HG03520 (cell line): ENCODE data around the gene EMC1.
"Not testable (repeated sequence)": the region's sequence is repeated elsewhere in the genome, so short reads cannot be mapped to it uniquely, and the experiment has no call there.

ENCODE experiments used
- ATAC-seq: cut with Tn5 transposase; IDR thresholded peaks from one replicate; pipeline ENCODE4 v1.9.1; 2021; ENCODE audit warnings: mild to moderate bottlenecking, moderate library complexity; ENCODE audit not compliant: unreplicated experiment

Gene EMC1

DNA sequence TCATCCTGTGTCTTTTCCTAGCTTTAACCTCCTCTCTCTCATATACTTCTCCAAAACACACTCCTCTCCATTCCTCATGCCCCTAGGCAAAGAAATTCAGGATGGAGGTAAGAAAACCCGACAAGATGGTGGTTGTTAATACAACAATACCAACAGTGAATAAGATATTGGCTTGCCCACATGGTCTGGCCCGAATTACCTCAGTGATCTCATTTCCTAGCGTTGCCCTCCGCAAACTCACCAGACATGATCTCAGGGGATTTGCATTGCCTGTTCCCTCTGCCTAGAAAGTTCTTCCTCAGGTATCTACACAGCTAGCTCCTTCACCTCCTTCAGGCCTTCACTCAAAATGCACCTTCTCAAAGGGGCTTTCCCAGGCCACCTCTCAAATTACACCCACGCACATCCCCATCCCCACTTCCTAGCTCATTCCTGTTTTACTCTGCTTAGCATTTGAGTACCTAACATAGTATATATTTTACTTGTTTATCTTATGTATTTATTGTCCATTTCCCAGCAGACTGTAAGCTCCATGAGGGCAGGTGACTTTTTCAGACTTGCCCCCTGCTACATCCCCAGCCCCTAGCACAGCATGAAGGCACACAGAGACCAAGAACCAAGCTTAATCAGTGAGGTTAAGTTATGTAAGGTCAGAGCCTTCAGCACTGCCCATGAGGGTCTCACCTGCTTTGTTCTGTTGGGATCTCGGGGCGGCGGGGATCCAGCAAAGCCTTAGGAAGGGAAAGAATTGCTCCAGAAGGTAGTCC lies 31.1 kb downstream of the EMC1 start:
- no peak for ATAC-seq

DNA sequence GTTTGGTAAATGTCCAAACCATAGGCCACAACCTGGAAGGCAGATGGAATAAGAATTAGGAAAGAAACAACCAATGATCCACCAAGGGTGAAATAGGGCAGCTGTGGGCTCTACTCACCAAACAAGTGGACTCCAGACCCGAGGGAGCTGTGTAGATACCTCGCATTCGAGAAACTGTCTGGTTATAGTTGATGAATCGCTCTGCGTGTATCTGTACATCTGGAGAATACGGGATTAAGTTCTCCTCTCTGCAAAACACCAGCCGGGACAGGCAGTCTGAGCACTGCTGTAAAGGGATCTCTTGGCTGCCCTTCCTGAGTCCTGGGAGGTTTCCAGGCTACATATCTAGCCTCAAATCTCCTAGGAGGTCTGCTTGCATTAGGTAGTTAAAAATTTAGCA lies 31.9 kb downstream of the EMC1 start:
- ATAC-seq = no peak

DNA sequence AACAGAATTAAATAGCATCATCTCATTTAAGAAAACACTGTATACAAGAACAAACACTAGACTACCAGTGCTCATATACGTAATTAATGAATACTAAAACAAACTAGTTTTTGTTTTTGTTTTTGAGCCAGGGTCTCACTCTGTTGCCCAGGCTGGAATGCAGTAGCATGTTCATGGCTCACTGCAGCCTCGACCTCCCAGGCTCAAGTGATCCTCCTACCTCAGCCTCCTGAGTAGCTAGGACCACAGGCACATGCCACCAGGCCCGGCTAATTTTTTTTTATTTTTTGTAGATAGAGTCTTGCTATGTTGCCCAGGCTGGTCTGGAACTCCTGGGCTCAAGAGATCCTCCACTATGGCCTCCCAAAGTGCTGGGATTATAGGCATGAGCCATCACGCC lies 34.7 kb downstream of the EMC1 start:
- ATAC-seq = not testable (repeated sequence)

DNA sequence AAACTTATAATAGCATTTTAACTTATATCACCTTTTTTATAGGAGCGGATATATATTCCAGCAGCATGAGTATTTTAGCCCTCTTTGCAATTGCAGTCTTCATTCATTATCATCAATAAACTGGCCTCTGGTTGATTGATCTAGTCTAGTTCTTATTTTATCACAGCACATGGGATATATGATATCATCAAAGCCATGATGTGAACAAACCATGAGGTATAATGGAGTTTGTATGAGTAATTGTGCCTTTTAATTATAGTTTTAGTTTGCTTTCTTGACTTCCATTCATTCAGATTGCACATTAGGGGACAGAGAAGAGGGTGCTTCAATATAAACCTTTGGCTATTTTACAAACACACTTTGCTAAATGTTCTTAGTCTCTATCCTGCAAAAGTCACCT lies 37.7 kb downstream of the EMC1 start:
- no peak for ATAC-seq

DNA sequence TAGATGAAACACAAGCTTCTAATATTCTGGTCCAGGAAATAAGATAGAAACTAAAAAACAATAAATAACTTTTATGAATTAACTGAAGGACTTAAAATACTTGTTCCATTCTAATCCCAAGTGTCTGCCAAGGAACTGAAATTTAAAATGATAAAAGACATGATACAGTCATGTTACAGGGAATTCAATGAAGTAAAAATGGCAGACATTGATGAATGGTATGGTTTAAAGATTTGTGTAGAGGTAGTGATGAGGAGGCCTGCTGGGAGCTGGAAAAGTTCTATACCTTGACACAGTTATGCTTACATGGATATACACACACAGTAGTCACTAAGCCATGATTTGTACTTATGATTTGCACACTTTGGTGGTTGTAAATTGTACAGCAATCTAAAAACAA lies 39.2 kb downstream of the EMC1 start:
- ATAC-seq = no peak

DNA sequence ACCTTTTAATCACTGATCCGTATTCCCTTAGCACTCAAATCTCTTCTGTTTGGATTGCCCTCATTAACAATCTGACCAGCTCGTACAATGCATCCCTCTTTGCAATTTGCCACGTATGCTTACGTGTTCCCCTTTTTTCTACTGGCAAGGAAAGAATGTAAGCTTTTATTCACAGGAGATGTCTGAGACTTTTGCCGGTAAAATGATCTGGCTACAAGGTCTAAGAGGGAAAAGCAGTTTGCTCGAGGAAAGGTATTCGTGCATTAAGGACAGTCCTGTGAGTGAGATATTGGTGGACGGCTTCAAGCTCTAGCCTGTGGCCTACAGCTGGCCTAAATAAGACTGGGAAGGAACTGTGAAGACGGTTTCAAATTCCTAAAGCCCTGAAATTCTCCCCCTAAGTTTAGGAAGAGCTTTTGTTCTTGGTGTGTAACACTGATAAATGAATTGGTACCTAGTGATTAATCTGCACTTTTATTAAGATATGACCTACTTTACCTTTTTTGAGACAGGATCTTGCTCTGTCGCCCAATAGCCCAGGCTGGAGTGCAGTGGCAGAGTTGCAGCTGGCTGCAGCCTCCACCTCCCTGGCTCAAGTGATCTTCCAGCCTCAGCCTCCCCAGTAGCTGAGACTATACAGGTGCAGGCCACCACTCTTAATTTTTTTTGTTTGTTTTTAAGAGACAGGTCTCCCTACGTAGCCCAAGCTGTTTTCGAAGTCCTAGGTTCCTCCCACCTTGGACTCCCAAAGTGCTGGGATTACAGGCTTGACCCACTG lies 40.4 kb downstream of the EMC1 start:
- ATAC-seq = no peak

DNA sequence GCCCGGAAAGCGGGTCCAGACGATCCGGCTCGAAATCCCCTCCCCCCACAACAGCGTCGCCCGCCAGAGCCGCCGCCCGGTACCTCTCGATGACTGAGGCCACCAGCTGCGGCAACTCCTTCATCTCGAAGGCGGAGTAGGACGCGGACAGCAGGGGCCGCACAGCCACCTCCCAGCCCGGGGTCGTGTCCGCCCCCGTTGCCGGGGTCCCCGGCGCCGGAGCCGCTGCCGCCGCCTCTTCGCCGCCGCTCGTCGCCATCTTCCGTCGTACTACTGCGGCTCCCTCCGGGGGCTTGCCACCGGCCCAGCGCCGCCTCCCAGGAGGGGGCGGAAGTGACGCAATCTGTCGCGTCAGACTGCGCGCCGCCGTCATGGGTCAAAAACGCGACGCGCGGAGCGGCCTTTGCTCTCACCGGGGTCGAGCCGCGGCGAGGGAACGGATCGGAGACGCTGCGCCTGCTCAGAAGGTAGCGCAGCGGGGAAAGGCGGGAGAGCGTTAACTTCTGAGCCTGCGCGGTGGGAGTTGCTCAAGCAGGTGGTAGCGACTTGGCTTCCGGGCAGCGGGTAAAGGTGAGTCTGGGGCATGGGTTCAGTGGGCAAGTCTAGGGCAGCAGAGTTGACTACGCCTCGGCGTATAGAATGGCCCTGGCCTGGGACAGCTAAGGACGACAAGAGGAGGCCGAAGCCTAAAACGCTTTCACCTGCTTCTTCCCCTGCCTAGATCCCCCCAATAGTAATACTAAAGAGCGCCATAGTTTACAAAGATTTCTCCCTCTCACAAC lies 41.1 kb downstream of the EMC1 start, which contains the start of gene UBR4:
Gene UBR4 (minus strand): TSS at position 277 of the 782 bp plus-strand sequence. CDS start 18 bp downstream, at position 259.
- peak; percentile 83 for ATAC-seq

DNA sequence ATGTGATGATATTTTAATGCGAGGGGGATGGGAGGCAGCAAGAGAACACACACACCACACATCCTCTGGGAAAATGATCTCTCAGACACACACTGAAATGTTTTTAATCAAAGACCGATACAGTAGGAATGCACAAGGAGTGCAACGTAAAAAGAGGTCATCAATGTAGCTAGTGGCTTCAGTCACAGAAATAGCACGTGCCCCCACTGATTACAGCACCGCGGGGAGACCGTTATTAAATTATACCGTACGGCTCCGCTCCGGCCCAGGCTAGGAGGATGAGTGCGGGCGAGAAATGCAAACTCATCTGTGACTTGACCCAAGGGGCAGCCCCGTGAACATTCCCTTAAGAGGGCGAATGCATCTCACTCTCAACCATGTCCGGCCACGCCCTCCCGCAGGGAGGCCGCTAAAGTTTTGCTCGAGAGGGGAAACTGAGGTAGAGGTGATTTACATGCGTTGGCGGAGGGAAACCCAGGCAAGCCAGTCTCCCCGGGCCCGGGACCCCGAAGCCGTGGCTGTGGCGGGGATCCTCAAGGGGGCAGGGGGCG lies 41.8 kb downstream of the EMC1 start:
- ATAC-seq = peak; percentile 28

DNA sequence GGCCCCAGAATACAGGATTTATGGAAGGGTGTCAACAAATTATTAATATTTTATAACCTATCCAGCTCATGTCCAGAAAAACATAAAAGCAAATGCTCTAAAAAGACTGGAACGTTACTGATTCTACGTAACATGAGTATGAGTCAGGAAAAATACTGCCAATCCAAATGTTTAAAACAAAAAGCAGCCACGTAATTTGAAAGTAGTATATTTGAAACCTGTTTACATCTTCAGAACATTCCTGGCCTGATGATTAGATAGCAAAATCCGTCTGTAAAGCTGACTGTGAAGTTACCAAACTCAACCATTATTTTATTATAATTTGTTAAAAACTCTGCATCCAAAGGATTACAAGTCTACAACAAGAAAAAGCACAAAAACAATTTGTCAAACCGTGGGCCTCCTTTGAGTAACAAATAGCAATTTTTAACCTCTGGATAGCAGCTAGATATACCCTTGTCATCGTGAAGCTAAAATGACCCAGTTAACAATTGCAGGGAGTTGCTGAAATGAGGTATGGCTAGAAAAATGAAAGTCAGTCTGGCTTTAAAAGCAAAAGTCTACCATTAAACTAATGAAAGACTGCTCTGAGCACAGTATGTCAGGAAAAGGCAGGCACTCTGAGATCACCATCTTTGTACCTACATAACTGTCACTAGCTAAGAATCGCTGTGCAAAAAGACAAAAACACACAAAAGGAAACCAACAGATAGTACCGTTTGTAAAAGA lies 42.5 kb downstream of the EMC1 start:
- ATAC-seq = no peak

DNA sequence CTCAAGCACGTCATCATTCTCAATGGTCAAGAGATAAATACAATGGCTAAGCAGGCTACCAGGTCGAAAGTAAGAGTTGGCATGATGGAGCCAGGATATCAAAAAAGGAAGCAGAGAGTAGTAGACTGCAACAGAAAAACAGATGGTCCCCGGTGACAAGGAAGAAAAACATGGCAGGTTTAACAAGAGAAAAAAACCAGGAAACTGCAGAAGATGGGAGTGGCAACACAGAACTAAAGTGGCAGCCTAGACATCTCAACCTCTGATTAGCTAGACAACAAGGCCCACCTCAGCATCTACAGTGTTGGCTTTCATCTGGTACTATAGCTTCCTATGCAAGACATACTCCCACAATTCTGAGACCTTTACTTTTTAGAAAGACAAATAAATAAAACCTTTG lies 44.4 kb downstream of the EMC1 start:
- no peak for ATAC-seq

DNA sequence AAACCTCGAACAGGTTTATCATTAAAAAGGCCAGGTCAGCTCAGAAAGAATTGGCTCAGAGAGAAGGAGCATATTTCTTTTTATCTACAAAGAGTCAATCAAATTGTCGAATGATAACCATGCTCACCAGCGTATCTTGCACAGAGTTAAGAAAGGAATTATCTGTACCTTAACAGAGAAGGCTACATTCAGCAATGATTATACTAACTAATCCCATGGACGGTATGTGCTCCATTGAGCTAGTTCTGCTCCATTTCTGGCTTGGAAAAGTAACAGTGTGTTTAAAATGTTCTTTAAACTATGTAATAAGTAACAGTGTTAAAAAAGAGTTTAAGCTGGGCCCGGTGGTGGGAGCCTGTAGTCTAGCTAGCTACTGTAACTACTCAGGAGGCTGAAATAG lies 45.5 kb downstream of the EMC1 start:
- ATAC-seq = no peak

DNA sequence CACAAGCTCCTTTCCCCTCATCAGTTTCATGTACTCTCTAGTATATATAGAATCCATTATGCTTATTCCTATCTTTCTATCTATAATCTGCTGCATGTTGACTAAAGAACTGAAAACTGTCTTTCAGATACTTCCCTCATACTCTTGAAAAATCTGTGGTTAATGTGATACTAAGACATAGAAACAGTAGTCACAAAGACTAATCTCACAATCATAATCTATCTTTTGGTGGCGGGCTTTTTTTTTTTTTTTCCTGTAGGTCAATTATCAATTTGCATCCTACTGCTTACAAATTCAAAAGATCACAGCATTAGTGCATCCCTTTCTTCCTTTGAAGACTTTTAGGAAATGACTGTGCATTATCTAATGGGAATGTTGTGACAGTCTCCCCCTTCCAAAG lies 45.9 kb downstream of the EMC1 start:
- ATAC-seq = no peak

DNA sequence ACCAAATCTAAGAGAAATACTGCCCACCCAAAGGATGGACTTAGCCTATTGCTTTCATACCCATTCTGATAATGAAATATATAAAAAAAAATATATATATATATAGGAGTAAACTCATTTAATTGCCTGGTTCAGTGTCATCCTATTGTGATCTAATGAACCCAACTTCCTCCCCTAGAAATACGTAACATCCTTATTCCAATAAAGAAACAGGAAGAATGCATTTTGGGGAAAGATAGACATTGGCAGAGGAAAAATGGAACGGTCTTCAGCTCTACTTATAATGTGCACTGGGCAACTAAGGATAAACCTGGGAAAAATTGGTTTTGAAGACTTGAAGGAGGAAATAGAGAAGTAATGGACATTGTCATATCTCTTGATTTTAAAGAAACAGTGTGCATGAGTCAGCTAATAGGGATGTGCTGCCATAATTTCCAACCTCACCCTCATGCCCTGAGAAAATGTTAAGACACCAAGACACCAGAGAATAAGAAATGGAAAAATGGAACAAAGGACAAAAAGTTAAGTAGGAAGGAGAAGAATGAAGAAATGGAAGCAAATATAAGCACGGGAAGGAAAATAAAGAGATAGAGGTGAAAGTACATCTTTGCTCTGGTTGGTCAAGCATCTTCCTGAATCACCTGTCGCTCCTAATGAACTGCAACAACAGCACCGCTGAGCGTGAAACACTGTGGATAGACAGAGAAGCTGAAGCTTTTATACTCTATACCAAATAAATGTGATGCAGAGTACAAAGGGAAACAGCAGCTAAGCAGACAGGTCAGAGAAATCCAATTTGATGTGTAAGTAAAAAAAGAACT lies 46.7 kb downstream of the EMC1 start:
- ATAC-seq = no peak

DNA sequence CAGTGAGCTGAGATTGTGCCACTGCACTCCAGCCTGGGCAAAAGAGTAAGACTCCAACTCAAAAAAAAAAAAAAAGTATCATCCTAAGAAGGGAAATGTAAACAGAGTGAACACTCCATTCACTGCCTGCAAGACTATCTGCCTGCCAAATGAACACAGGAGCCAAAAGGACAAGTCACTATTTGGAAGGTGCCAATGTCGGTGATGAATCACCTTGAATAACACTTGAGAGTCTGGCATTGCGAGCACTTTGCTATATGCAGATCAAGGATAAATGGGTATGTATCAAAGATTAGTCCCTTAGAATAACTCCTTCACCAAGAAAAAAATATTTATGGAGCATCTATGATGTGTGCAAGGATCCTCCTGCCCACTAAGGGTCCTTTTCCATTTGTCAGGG lies 47.9 kb downstream of the EMC1 start:
- ATAC-seq = no peak

DNA sequence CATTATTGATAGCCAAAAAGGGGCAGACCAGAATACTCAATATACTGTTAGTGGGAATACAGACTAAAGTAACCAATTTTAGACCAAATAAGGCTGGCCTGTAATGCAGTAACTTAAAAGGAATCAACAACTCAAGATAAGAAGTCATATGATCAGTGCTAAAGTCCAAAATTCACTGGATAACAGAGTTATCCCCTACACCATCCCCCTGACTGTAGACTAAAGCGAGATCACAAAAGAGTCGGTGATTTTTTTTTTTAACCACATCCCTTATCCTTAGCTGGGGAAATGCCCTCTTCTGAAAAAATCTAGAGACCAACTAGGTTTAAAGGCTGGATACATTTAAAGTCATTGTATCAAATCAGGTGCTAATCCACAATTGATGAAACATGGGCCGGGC lies 48.9 kb downstream of the EMC1 start:
- ATAC-seq = no peak

DNA sequence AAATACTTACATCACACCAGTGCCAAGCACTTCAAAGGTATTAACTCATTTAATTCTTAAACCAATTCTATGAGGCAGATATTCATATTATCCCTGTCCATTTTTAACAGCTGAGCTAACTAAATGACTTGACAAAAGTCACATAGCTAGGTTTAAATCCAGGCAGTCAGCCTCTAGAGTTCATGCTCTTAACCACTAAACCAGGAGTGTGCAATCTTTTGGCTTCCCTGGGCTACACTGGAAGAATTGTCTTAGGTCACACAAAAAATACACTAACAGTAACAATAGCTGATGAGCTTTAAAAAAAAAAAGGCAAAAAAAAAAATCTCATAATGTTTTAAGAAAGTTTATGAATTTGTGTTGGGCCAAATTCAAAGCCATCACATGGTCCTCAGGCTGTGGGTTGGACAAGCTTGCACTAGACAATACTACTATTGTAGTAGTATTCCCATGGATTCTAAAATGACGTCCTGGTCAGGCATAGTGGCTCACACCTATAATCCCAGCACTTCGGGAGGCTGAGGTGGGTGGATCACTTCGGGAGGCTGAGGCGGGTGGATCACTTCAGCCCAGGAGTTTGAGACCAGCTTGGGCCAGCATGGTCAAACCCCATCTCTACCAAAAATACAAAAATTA lies 51.2 kb downstream of the EMC1 start:
- no peak for ATAC-seq

DNA sequence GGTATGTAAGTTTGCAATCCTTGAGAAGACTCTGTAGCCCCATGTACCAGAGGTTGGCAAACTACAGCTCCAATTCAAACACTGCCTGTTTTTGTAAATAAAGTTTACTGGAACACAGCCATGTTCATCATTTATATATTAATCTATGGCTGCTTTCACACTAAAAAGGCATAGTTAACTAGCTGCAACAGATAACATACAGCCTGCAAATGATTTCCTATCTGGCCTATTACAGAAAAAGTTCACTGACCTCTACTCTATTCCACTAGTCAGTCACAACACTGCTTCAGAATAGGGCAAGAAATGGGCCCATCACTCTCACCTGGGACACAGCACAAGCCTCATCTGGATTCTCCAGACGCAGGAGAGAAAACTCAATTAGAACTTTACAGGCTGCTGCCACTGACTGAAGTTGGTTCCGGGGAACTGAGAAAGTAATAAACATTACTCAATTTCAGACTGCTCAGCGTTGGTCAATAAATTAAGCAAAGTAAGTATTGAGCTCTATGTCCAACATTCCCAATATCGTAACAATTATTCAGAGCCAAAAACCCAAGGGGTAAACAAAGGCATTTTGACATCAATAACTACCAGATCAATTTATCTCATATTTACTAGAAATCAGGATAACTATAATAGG lies 51.9 kb downstream of the EMC1 start:
- ATAC-seq = no peak

DNA sequence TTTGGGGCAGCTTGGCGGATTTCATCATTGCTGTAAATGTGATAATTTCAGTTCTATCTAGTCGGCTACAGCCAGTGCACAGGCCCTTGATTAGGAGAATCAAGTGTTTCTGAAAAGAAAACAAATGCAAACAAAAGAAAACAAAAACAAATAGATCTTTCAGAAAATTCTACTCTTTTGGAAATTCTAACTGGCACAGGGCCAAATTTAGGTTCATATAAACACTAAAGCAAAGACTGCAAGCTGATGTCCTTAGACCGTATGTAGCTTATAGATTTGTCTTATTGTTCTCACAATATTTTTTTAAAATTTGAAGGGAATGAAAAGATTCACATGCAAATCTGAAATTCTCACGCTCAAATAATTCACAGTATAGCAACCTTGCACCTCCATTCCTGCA lies 52.5 kb downstream of the EMC1 start:
- ATAC-seq = no peak

DNA sequence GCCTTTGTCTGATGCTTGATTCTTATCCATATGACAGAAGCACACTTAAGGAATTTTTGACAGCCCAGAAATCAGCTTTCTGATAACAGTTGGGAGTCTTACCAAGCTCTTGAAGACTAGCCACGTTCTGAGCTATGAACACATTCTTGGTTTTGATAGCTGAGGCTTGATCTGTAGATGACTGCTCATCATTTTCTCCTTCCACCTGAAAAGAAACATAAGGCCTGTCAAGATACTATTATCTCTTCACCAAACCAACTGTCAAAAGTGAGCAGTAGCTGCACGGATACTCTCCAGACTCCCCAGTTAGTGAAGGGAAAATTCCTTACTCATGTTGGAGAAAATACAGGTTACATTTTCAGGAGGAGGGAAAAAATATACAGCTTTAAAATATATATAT lies 53.5 kb downstream of the EMC1 start:
- no peak for ATAC-seq
